Fibroblast of skin of left quadriceps (primary cell): Measurements from ENCODE around the gene PPP2R1B.
A peak's percentile ranks its signal among the peaks of the same experiment; 100 is the strongest.
"Not testable (repeated sequence)": the region's sequence is repeated elsewhere in the genome, so short reads cannot be mapped to it uniquely, and the experiment has no call there.

Experiments used
- DNase-seq, 2 experiments: peaks; one replicate each; pipeline ENCODE4 v3.0.0-alpha.2; 2013; ENCODE audit warnings: low read depth in 2 of 2

The PPP2R1B gene

GRCh38 chr11:111782109-111782741 lies 16.0 kb upstream of the PPP2R1B start:
- no peak for DNase-seq

- DNase-seq: no peak
These were observed 12.9 kb upstream of the PPP2R1B start for GRCh38 chr11:111779118-111779517.

GRCh38 chr11:111778047-111778558 lies 11.9 kb upstream of the PPP2R1B start:
- no peak for DNase-seq

GRCh38 chr11:111777094-111778046 lies 11.2 kb upstream of the PPP2R1B start:
- peak in 1 of 2 experiments; percentile 52 for DNase-seq

GRCh38 chr11:111776398-111777093 lies 10.4 kb upstream of the PPP2R1B start:
- no peak for DNase-seq

GRCh38 chr11:111774955-111775710 lies 8.9 kb upstream of the PPP2R1B start:
- no peak for DNase-seq

GRCh38 chr11:111772535-111772934 lies 6.3 kb upstream of the PPP2R1B start:
- DNase-seq: no peak

GRCh38 chr11:111771205-111771604 lies 5.0 kb upstream of the PPP2R1B start:
- not testable (repeated sequence) for DNase-seq

GRCh38 chr11:111770581-111771134 lies 4.5 kb upstream of the PPP2R1B start:
- no peak for DNase-seq

GRCh38 chr11:111766834-111767142 lies 599 bp upstream of the PPP2R1B start:
- no peak for DNase-seq

- no peak for DNase-seq
These were observed 737 bp downstream of the PPP2R1B start for GRCh38 chr11:111765320-111765983.

GRCh38 chr11:111764621-111765020 lies 1.6 kb downstream of the PPP2R1B start:
- no peak for DNase-seq

GRCh38 chr11:111762981-111763643 lies 3.1 kb downstream of the PPP2R1B start:
- DNase-seq: no peak

GRCh38 chr11:111762526-111762925 lies 3.7 kb downstream of the PPP2R1B start:
- DNase-seq: no peak

- no peak for DNase-seq
These were observed 5.2 kb downstream of the PPP2R1B start for GRCh38 chr11:111761036-111761435.

GRCh38 chr11:111759778-111760407 lies 6.3 kb downstream of the PPP2R1B start:
- no peak for DNase-seq

GRCh38 chr11:111759376-111759775 lies 6.8 kb downstream of the PPP2R1B start:
- no peak for DNase-seq

GRCh38 chr11:111756097-111756496 lies 10.1 kb downstream of the PPP2R1B start:
- DNase-seq: no peak

GRCh38 chr11:111749646-111750045 lies 16.5 kb downstream of the PPP2R1B start:
- no peak for DNase-seq
